Suppressor macrophage treated with lipopolysaccharide for 4 hours (primary cell): ENCODE measurements around the gene KLHDC8A.
"Not testable (repeated sequence)": the region's sequence is repeated elsewhere in the genome, so short reads cannot be mapped to it uniquely, and the experiment has no call there.

Experiments
- DNase-seq: peaks from one replicate; pipeline ENCODE4 v3.0.0-alpha.2; 2020

KLHDC8A gene

DNA sequence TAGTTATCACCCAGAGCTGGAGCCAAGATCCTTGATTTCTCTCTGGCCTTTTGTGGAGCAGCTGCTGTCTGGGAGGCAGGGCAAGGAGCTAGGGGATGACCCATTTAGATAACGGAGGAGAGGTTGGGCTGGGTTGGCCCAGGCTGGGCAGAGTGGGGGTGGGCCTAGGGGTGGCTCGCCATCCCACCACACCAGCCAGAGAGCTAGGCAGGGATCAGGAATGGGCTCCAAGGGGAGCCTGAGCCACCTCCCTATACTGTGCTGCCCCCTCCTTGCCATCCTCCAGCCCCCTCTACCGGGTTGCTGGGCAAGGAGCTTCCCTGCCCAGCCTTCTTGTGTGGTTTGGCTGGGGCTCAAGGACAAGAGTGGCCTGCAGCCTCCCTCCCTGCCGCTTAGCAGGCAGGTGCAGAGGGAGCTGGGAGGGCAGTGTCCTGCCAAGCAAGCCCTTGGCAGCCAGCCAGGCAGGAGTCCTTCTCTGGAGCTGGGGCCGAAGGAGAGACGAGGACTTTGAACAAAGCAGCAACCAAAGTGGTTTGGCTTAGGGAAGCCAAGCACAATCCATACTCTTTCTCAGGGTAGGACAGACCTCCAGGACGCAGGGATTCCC is 39.3 kb downstream of the KLHDC8A start:
- DNase-seq: no peak

DNA sequence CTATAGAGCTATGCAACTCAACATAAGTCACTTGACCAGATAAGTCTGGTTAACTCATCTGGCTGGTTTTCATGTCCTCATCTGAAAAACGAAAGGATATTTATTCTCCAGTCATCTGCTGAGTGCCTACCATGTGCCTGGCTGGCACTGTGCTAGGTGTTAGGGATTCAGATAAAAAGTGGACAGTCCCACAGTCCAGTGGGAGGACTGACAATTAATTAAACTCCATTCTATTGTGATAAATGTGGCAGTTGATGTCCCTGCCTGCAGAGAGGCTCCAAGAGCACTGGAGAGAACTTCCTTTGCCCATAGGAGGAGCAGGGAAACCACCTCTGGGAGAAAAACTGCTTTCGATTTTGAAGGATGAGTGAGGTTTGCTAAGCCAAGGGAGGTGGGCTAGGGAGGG is 40.6 kb downstream of the KLHDC8A start:
- DNase-seq: peak; percentile 61

DNA sequence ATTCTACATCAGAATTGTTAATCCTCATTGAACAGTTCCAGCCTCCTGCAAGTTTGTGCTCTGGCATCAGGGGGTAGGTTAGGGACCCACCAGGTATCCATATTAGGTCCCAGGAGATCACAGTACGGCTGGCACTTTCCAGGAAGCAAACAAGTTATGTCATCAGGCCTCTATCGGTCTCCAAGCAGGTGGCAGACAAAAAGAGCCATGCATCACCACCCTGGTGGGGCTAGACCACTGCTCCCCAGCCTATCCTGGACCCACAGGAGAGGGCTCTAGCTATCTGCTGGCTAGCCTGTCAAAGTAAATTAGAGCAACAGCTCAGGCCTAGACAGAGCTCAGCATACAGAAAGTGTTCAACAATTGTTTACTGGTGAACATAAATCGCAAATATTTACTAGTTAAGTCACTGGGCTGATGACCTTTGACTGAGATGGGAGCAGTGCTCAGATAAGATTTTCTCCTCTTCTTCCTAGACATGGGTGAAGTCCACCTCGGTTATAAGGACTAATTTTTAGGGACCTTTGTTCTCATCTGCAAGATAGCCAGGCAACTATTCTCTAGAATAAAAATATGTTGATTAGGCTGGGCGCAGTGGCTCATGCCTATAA is 41.6 kb downstream of the KLHDC8A start:
- DNase-seq: no peak

DNA sequence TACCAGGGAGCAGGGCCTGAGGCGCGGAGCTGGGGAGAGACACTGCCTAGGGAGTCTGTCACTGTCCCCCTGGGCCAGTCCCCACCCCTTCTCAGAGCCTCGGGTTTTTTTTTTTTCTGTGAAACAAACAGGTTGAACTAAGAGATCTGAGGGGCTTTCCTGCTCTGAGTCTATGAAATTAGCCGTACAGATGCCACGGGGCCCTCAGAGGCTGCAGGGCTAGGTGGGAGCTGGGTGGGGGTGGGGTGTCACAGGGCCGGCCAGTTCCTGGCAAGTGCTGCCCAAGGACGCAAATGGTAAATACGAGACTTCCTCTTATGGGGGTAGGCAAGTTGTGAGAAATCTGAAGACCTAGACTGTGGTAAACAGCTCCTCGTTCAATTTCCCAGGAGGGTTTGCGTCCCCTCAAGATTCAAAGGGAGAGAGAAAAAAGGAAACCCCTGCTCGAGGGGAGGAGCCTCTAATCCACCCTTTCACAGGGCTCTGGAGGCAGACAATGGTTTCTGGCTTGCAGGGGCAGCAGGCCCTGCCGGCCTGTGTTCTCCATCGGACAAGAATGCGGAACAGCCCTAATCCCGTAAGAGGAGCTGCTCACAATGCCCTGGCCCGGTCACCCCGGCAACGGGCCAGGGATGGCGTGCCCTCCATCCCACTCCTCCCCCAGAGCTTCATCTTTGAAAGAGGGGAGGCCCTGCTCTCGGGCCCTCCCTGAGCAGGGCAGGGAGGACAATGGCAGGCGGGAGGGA is 43.0 kb downstream of the KLHDC8A start:
- peak; percentile 86 for DNase-seq

DNA sequence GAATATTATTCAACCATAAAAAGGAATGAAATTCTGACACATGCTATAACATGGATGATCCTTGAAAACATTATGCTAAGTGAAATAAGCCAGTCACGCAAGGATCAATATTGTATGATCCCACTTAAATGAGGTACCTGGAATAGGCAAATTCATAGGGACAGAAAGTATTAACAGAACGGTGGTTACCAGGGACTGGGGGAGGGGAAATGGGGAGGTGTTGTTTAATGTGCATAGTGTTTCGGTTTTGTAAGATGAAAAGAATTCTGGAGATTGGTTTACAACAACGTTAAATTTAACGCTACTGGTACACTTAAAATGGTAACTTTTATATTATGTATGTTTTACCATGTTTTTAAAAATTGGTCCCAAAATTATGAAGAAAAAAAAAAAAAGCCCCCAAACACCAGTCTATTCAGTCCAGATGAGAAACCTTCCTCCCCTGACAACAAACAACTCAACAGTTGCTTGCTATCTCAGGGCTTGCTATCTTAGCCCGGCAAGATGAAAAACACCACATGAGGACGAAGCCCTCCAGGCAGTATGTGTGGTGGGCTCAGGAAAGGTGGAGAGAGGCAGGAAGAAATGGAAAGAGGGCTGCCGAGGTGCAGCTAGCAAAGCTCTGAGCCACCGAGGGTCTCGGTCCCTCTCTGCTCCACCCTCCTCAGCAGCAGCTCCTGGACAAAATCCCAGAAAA is 43.7 kb downstream of the KLHDC8A start:
- DNase-seq: no peak

DNA sequence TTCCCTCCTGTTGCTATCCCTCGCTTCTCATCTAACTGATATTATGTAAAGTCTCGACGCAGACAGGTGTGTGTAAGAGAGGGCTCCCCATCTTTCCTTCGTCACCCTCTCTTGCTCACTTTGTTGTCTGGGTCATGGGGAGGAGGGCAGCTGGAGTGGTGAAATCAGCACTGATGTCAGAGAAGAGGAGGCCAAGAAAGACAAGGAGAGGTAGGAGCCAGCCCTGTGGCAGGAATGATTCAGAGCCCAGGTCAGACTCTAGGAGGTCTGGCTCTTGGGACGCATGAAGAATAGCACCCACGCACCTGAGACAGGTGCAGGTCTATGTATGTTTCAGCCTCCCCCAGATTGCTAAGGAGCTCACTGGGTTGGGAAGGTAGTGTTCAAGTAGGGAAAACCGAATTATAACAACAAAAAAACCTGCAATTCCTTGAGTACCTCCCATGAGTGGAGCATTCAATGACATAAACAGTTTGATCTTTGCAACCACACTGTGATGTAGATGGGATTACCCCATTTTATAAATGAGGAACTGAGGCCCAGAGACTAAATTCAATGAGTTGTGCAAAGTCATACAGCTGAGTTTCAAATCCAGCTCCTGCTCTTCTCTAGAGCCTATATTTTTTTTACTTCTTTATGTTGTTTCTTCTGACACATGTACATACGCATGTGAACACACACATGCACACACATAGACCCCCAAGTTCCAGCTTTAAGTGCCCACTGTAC is 45.6 kb downstream of the KLHDC8A start:
- DNase-seq: peak; percentile 86

DNA sequence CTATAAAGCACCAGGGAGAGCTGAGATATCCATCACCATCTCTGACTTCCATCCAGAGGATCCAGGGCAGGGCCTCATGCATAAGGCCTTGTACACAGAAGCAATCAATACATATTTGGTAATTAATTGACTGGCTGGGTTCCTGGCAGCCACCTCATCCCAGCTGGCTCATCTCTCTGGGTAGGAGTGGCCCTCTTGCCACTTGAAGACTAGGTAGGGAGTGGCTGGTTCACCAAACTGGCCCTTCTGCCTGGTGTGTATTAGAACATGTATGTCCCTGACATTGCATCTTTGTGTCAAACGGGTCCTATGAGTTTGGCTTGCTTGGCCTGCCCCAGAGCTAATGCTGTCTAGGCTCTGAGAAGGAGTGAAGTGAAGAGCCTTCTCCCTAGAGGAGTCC is 47.0 kb downstream of the KLHDC8A start:
- no peak for DNase-seq

DNA sequence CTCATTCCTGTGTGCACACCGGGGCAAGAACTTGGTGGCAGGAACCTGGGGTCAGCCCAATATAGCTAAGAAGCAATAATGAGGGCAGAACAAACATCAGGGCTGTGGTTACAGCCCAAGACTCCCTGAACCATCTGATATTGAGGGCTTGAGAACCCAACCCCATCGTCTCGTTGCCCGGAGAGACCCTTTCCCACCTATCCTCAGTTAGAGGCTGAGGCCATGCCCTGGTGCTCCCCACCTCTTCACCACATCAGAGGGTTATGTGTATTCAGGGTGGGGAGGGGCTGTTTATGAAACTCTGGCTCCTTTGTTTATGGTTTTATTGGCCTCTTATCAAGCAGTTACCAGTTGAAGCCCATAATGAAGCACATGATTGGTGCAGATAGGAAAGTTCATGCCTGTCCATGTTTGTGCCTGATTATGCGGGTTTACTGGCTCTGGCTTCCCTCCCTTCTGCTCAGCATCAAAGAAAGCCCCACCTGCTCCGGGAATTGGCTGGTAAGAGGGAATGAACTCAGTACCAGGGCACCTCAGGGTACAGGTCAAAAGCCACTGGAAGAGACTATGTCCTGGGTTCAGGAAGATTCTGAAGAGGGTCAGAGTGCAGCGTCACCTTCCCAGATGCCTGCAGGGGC is 49.7 kb downstream of the KLHDC8A start:
- no peak for DNase-seq

DNA sequence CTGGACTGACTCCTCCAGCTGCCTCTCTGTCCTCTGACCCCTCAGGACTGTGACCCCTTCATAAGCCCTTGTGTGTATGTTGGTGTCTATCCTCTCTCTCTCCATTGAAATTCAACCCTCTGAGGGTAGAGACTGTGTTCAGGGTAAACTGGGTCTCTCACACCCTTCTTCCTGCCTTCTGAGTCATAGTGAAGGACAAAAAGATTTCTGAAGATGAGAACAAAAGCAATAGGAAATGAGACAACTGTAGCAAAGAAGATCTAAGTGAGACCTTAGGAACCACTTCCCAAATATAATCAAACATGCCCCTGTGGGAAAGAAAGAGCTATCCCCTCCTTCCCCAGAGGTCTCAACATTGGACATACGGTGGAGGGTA is 52.0 kb downstream of the KLHDC8A start:
- no peak for DNase-seq

DNA sequence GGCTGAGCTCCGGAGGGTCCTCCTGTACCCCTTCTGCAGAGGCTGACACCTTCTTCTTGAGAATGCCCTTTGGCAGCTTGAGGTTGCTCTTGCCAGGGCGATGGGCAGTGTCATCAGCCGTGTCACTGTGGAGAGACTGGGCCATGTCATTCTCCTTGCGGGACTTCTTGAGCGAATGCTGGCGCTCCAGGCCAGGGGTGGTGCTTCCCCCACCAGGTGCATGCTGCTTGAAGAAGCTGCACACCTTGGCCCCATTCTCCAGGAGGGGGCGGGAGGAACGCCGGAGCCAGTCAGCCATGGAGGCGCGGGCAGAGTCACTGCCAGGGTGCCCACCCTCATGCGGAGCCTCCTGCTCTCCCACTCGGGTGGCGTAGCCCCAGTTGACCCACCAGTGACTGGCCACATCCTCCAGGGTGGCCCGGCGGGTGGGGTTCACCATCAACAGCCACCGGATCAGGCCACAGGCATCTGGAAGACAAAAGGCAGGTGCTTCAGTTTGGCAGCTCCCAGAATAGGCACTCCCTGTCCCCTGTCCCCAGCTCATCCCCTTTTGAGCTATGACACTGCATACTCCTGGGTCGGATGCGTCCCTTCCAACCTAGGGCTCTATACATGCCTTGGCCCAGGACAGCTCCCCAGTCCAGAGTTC is 52.6 kb downstream of the KLHDC8A start:
- no peak for DNase-seq

DNA sequence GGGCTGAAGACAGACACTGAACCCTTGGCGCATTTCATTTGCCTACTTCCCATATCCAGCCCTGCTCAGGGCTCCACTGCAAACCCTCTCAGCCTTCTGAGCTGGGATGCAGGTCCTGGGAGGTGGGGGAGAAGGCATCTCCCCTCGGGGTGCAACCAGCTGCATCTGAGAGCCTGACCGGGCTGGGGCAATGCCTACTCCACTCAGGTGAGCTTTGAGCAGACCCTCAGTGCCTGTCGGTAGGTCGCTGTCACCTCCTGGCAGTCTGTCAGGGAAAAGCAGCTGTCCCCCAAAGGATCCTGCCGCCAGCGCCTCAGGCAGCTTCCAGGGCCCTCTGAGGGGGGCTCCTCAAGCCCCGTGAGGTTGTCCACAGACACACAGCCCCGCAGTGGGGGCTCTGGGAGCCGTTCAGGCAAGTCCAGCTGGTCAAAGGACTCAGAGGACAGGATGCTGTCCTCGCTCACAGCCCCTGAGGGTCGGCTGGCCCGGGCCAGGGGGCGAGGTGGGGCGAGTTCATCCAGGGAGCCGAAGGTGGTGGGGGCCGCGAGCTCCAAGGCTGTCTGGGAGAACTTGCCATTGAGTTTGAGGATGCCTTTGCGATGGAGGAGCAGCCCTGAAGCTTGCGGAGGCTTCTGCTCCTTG is 53.4 kb downstream of the KLHDC8A start:
- DNase-seq: no peak

DNA sequence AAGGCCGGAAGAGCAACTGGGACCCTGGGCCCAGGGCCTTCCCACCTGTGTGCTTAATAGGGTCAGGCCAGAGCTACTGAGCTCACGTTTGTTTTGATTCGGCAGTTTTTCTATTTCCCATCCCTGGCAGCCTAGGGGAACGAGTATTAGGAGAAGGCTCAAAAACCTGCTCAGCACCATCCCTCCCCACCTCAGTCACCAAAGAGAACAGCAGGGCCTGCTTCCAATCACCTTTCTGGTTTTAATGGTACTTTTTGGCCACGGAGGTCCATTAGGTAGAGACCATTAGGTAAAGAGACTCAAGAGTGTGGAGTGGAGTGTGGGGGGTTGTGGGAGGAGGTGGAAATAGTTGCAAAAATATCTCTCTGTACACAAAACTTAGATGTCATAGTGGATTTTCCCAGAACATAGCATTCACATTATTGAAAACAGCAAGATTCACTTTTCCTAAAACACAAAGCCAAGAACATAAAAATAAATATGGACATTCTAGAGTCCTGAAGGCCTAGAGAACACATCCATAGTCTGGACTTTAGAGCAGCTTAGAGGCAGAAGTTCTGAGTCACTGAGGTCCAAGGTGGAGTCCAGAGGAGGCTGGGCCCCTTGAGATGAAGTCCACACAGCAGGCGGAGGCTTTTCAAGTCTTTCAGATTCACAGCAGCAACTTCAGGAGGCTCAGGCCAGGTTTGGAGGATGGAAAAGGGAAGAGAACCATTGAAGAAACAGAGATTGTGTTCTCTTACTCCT is 54.7 kb downstream of the KLHDC8A start:
- DNase-seq: no peak

DNA sequence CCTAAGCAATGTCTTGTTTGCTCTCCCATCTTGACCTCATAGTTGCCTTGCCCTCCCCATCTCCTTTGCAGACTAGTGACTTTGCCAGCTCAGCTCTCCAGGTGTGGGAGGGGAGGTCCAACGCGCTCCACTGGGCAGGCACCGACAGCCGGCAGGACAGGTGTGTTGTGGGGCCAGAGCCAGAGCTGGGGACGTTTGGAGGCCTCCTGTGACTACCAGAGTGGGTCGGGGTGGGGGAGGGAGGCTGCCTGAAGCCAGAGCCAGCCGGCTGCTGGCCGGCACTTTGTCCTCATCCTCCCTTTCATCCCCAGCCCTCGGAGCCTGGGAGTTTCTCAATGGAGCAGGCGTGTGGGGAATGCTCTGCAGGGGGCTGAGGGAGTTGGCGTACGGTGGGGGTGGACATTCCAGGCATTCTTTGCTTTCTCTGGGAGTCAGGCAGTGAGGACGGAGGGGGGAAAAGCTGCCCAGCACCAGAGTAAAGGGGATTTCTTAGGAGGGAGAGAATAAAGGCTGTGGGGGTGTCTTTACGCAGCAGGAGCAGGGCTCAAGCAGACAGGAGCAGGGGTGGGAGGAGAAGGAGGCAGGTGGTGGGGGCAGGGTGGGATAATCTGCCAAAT is 55.4 kb downstream of the KLHDC8A start:
- DNase-seq: no peak

DNA sequence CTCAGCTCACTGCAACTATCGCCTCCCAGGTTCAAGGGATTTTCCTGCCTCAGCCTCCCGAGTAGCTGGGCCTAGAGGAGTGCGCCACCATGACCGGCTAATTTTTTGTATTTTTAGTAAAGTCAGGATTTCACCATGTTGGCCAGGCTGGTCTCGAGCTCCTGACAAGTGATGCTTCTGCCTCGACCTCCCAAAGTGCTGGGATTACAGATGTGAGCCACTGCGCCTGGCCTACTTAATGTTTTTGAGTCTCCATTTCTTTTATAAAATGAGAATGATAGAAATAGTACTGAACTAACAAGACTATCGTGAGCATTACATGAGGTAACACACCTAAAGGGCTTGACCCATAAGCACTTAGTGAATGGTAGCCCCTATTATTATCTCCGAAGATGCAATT is 56.6 kb downstream of the KLHDC8A start:
- DNase-seq: no peak

DNA sequence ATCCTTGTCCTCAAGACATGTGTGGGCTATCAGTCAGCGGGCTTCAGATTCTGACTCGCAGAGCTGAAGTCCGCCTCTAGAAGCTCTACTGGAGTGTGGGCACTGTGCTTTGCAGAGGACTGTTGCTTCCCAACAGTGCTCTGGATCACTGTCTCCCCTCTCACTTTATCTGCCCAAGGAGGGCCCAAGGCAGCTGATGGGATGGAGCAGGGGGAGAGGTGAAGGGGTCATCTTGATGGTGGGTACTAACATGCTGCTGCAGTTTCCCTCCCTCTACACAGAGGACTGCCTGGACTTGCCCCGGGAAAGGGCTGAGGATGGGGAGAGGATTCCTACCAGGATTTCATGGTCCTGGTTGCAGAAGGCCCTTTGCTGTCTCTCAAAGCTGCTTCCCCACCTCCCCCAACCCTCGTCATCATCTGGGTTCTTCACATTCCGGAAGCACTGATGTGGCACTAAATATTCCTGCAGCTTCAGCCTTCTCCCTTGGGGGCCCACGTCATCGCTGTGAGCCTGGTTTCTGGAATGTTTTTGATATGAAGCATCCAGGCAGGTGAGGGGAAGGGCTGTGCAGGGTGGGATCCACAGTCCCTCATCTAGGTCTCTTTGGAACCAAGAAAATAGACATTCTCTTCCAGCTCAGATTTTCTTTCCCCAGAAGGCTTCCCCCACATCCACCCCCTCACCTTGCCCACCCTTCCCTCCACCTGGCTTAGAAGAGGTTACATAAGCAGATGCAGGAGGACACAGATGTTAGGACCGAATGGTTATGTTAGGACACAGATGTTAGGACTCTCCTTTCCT is 58.3 kb downstream of the KLHDC8A start:
- DNase-seq: no peak

DNA sequence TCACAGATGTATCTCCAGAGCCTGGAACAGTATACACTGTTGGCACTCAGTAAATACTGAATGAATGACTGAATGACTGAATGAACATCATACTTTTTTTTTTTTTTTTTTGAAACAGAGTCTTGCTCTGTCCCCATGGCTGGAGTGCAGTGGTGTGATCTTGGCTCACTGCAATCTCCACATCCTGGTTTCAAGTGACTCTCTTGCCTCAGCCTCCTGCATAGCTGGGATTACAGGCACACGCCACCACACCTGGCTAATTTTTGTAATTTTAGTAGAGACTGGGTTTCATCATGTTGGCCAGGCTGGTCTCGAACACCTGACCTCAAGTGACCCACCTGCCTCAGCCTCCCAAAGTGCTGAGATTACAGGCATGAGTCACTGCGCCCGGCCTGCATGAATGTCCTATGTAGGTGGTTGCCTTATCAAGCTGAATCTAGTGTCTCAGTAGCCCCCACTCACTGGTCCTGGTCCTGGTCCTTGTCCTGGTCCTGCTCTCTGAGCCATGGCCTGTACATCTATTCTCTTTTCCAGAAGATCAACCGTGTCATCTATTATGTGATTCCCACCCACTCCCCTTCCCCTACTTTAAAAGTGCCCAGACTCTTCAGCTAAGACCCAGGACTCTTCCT is 59.1 kb downstream of the KLHDC8A start:
- DNase-seq: not testable (repeated sequence)

DNA sequence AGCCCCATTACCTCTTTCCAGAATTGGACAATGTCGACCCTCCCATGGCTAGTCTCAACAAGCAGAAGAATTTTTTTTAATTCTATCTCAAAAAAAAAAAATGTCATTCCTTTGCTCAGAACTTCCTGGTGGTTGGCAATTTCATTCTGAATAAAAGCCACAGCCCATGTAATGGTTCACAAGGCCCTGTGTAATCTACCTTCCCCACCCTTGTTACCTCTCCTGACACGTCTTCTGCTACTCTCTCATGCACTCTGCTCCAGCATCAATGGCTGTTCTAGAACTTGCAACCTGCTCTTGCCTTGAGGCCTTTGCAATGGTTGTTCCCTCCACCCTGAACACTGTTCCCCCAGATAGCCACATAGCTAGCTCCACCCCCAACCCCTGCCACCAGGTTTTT is 60.6 kb downstream of the KLHDC8A start:
- no peak for DNase-seq

DNA sequence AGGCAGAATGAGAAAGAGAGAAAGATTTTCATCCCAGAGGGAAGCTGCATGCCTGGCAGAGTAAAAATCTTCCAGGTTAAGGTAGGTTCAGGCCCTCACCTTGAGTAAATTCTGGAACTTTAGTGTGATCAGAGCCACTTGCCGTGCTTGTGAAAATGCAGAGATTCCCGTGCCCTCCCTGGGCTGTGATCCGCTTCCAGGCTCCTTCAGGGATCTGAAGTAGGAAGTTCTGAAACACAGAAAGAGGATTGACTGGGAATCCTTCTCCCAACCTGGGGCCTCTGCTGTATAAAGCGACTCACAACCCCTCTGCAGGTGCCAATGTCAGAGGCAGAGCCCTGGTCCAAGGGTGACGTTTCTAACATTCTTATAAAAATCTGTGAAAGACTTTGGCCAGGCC is 61.8 kb downstream of the KLHDC8A start:
- no peak for DNase-seq
